Gastroesophageal sphincter (tissue), 4 donors: ENCODE data around the gene SRRT. TPM values are rescaled to one million over a fixed set of nuclear protein-coding genes. Genes with fewer than 3 reads are reported as not detected.

ENCODE experiments used
- ATAC-seq: fragments of 150-250 bp; one replicate; pipeline ENCODE4 v1.9.1; 2016; ENCODE audit warnings: mild to moderate bottlenecking, moderate library complexity
- H3K27ac ChIP-seq, 4 donors: fragments of 200-600 bp; sonication (generic) in 3 of 4; 1 replicate in 3 of 4; 2 replicates in 1 of 4; pipeline ENCODE4 v1.5.1; 2016 to 2019
- H3K27me3 ChIP-seq: fragments of 200-600 bp; sonication (generic); one replicate; pipeline ENCODE4 v1.5.1; 2019
- H3K36me3 ChIP-seq, 2 donors: fragments of 200-600 bp; sonication (generic); one replicate each; pipeline ENCODE4 v1.5.1; 2019; ENCODE audit warnings: control low read depth in 1 of 2
- H3K4me1 ChIP-seq, 3 donors: fragments of 200-600 bp; sonication (generic); 1 replicate in 2 of 3; 2 replicates in 1 of 3; pipeline ENCODE4 v1.5.1; 2016 to 2019; ENCODE audit warnings: control low read depth in 2 of 3
- H3K4me3 ChIP-seq, 2 donors: fragments of 200-600 bp; sonication (generic); one replicate each; pipeline ENCODE4 v1.5.1; 2019; ENCODE audit warnings: mild to moderate bottlenecking in 1 of 2, moderate library complexity in 1 of 2
- H3K9me3 ChIP-seq, 3 donors: fragments of 200-600 bp; sonication (generic); one replicate each; pipeline ENCODE4 v1.5.1; 2017 to 2019; ENCODE audit warnings: control low read depth in 2 of 3
- CTCF ChIP-seq, 4 experiments: fragments of 200-600 bp in 2 of 4; fragments of 450-650 bp in 2 of 4; sonication (generic) in 1 of 4; IDR thresholded peaks; one replicate each; pipeline ENCODE4 v1.5.1; 2017 to 2019; ENCODE audit warnings: antibody characterized with exemption in 4 of 4, mild to moderate bottlenecking in 2 of 4, moderate library complexity in 2 of 4
- EP300 ChIP-seq: sonication (generic); formaldehyde crosslinking; IDR thresholded peaks from one replicate; pipeline ENCODE4 v1.6.1; 2017; ENCODE audit warnings: antibody characterized with exemption, mild to moderate bottlenecking
- POLR2A ChIP-seq, 2 donors: fragments of 450-650 bp; IDR thresholded peaks; one replicate each; pipeline ENCODE4 v1.6.1; 2017; ENCODE audit warnings: antibody characterized with exemption in 2 of 2, mild to moderate bottlenecking in 2 of 2, moderate library complexity in 1 of 2
- POLR2AphosphoS5 ChIP-seq: sonication (generic); formaldehyde crosslinking; IDR thresholded peaks from one replicate; pipeline ENCODE4 v1.6.1; 2017; ENCODE audit warnings: antibody characterized with exemption
- WGBS, 2 donors: methylation state at CpG; one replicate each; pipeline ENCODE4 v1.1.5; 2018; ENCODE audit warnings: low coverage in 1 of 2; 5-methylcytosine and 5-hydroxymethylcytosine counted together
- total RNA-seq, 4 donors: library from RNA; depleted of rRNA; stranded (reverse); fragments of >200 nt; gene quantifications; one replicate each; pipeline ENCODE4 v1.1.0, GENCODE V29; 2016

Gene SRRT
- total RNA-seq, 4 donors from 2014 or later: 47.5 to 73.4 (median 57.0) TPM

- TF ChIP-seq CTCF (IDR thresholded peaks at IDR 0.05): no peak
- no peak for TF ChIP-seq EP300
- TF ChIP-seq POLR2A (IDR thresholded peaks at IDR 0.05): no peak
- no peak for TF ChIP-seq POLR2AphosphoS5
- ATAC-seq: no peak
- peaks cover 0 to 65% of the 10 kb centered on the region in 2 donors for H3K36me3 ChIP-seq
Measured at GRCh38 chr7:100878013-100878412, 3.1 kb downstream of the SRRT start.

GRCh38 chr7:100878685-100879084 lies 3.8 kb downstream of the SRRT start:
- Histone ChIP-seq H3K36me3 (peaks cover 0 to 65% of the 10 kb centered on the region in 2 donors), H3K27ac (no peak overlapping the region), H3K27me3 (no peaks in the 10 kb centered on the region), H3K9me3 (no peaks in the 10 kb centered on the region), H3K4me1 (peaks cover 3 to 70% (median 18%) of the 10 kb centered on the region in 3 donors), H3K4me3 (no peak overlapping the region)
- WGBS, 2 donors: 81% methylated on average over 4 of the region's 6 CpGs; no CpG with 5 or more reads in 1 of the 2 donors
- no peak for ATAC-seq
- TF ChIP-seq EP300: no peak
- no peak for TF ChIP-seq POLR2AphosphoS5
- no peak for TF ChIP-seq CTCF (IDR thresholded peaks at IDR 0.05)
- TF ChIP-seq POLR2A (IDR thresholded peaks at IDR 0.05): no peak

More at GRCh38 chr7:100878013-100878412, 3.1 kb downstream of the SRRT start:
- H3K9me3 ChIP-seq: no peaks in the 10 kb centered on the region
- no peak overlapping the region for H3K27ac ChIP-seq
- WGBS, 2 donors: 64 to 77% methylated on average over 2 to 7 of the region's 7 CpGs
- no peak overlapping the region for H3K4me3 ChIP-seq
- no peaks in the 10 kb centered on the region for H3K27me3 ChIP-seq
- H3K4me1 ChIP-seq: peaks cover 3 to 71% (median 18%) of the 10 kb centered on the region in 3 donors

GRCh38 chr7:100879685-100880261 lies 4.9 kb downstream of the SRRT start:
- no peak overlapping the region for H3K4me3 ChIP-seq
- no peak for ATAC-seq
- no peaks in the 10 kb centered on the region for H3K27me3 ChIP-seq
- H3K4me1 ChIP-seq: peaks cover 3 to 60% (median 13%) of the 10 kb centered on the region in 3 donors
- no peaks in the 10 kb centered on the region for H3K9me3 ChIP-seq
- whole genome bisulfite sequencing, 2 donors: 75 to 76% methylated on average over 7 to 10 of the region's 11 CpGs
- peaks cover 0 to 72% of the 10 kb centered on the region in 2 donors for H3K36me3 ChIP-seq
- H3K27ac ChIP-seq: no peak overlapping the region
- TF ChIP-seq POLR2AphosphoS5 (no peak), CTCF (IDR thresholded peaks at IDR 0.05) (no peak), EP300 (no peak), POLR2A (IDR thresholded peaks at IDR 0.05) (no peak)

- TF ChIP-seq CTCF (IDR thresholded peaks at IDR 0.05): no peak
- H3K27ac ChIP-seq: no peak overlapping the region
- ATAC-seq: no peak
- H3K9me3 ChIP-seq: no peaks in the 10 kb centered on the region
- no peaks in the 10 kb centered on the region for H3K27me3 ChIP-seq
- no peak overlapping the region for H3K4me3 ChIP-seq
- 95% methylated on average over 2 of the region's 7 CpGs; no CpG with 5 or more reads in 1 of the 2 donors for WGBS, 2 donors
- peaks cover 3 to 58% (median 13%) of the 10 kb centered on the region in 3 donors for H3K4me1 ChIP-seq
- peaks cover 0 to 81% of the 10 kb centered on the region in 2 donors for H3K36me3 ChIP-seq
Measured at GRCh38 chr7:100880645-100881044, 5.7 kb downstream of the SRRT start.

GRCh38 chr7:100881136-100881535 lies 6.2 kb downstream of the SRRT start:
- H3K36me3 ChIP-seq: peaks cover 0 to 86% of the 10 kb centered on the region in 2 donors

More at GRCh38 chr7:100881136-100881535, 6.2 kb downstream of the SRRT start:
- no peak for ATAC-seq
- Histone ChIP-seq H3K27me3 (no peaks in the 10 kb centered on the region), H3K9me3 (no peaks in the 10 kb centered on the region), H3K4me3 (no peak overlapping the region), H3K4me1 (peaks cover 0 to 54% (median 9%) of the 10 kb centered on the region in 3 donors), H3K27ac (no peak overlapping the region)
- 93 to 100% methylated on average over 1 to 12 of the region's 20 CpGs for WGBS, 2 donors
- no peak for TF ChIP-seq EP300
- TF ChIP-seq POLR2AphosphoS5: no peak
- no peak for TF ChIP-seq POLR2A (IDR thresholded peaks at IDR 0.05)
- TF ChIP-seq CTCF (IDR thresholded peaks at IDR 0.05): no peak
